A549 (cell line): ENCODE measurements around the gene INTS13. TPM values are rescaled to one million over a fixed set of nuclear protein-coding genes. Genes with fewer than 3 reads are reported as not detected.

Source experiments
- ATAC-seq, 2 experiments: fragments of 200-7000 bp in 1 of 2; fragments of >200 bp in 1 of 2; cut with Nextera tagmentation in 1 of 2; cut with Tn5 transposase in 1 of 2; 3 replicates each; pipeline versions ENCODE4 v1.8.0 to v1.9.1; 2018 to 2020; ENCODE audit warnings: mild to moderate bottlenecking in 1 of 2, moderate library complexity in 1 of 2
- CTCF ChIA-PET: fragments of 300-600 bp; sonication (Branson Sonifier 250); formaldehyde crosslinking; extraction: SDS; loops from one replicate; lab custom pipeline; 2021; ENCODE audit warnings: antibody characterized with exemption, inconsistent platforms; lab: Yijun Ruan, JAX
- POLR2A ChIA-PET: fragments of 350-600 bp; formaldehyde crosslinking; extraction: SDS; loops from one replicate; lab custom pipeline; 2021; ENCODE audit warnings: antibody characterized with exemption, inconsistent platforms; lab: Yijun Ruan, JAX
- DNase-seq, 2 experiments: peaks; one replicate each; pipeline versions ENCODE4 v3.0.0 to v3.0.0-alpha.2; 2011 to 2016; ENCODE audit warnings: low read depth in 1 of 2, low spot score in 1 of 2
- FAIRE-seq: peaks from 2 replicates; lab custom pipeline; 2011; peaks lifted over from hg19 to GRCh38; lab: Jason Lieb, UNC
- H3K27ac ChIP-seq, 2 experiments: fragments of >200 bp; sonication (Bioruptor Twin); formaldehyde crosslinking; 3 replicates each; pipeline ENCODE4 v1.5.1; 2016 to 2017
- H3K4me1 ChIP-seq: fragments of >200 bp; sonication (Bioruptor Twin); formaldehyde crosslinking; 3 replicates; pipeline ENCODE4 v1.6.1; 2016
- H3K4me2 ChIP-seq: fragments of >200 bp; sonication (Bioruptor Twin); formaldehyde crosslinking; 3 replicates; pipeline ENCODE4 v1.6.1; 2016
- H3K4me3 ChIP-seq: fragments of >200 bp; sonication (Bioruptor Twin); formaldehyde crosslinking; 3 replicates; pipeline ENCODE4 v1.5.1; 2016
- H3K9me3 ChIP-seq: fragments of >200 bp; sonication (Bioruptor Twin); formaldehyde crosslinking; 3 replicates; pipeline ENCODE4 v1.6.1; 2016
- BCL3 ChIP-seq: fragments of >200 bp; sonication (Bioruptor Twin); formaldehyde crosslinking; IDR thresholded peaks from 3 replicates; pipeline ENCODE4 v1.6.1; 2016
- EHF ChIP-seq: fragments of 250-450 bp; sonication (Bioruptor Pico); IDR thresholded peaks from 2 replicates; pipeline ENCODE4 v1.5.0; 2020; ENCODE audit warnings: mild to moderate bottlenecking
- FOSL2 ChIP-seq, 2 experiments: fragments of 450-650 bp in 1 of 2; fragments of >200 bp in 1 of 2; sonication (Bioruptor Twin) in 1 of 2; formaldehyde crosslinking; IDR thresholded peaks; 2 replicates each; pipeline versions ENCODE4 v1.5.0 to v1.6.1; 2016 to 2020; ENCODE audit warnings: mild to moderate bottlenecking in 1 of 2, moderate library complexity in 1 of 2
- GATA3 ChIP-seq: IDR thresholded peaks from 2 replicates; pipeline ENCODE4 v1.6.1; 2012; ENCODE audit warnings: borderline replicate concordance
- HEYL ChIP-seq: fragments of 250-450 bp; sonication (Bioruptor Pico); IDR thresholded peaks from 2 replicates; pipeline ENCODE4 v1.8.0; 2021; ENCODE audit warnings: mild to moderate bottlenecking, moderate library complexity
- HOXA7 ChIP-seq: fragments of 250-450 bp; sonication (Bioruptor Pico); IDR thresholded peaks from 2 replicates; pipeline ENCODE4 v1.5.0; 2020; ENCODE audit warnings: mild to moderate bottlenecking, moderate library complexity
- HOXB13 ChIP-seq: fragments of 250-450 bp; sonication (Bioruptor Pico); IDR thresholded peaks from 2 replicates; pipeline ENCODE4 v1.5.0; 2020; ENCODE audit warnings: low read depth, mild to moderate bottlenecking, moderate library complexity
- HOXB5 ChIP-seq: fragments of 250-450 bp; sonication (Bioruptor Pico); IDR thresholded peaks from 2 replicates; pipeline ENCODE4 v1.5.0; 2020; ENCODE audit warnings: mild to moderate bottlenecking, moderate library complexity
- MAFK ChIP-seq: fragments of 450-650 bp; IDR thresholded peaks from 2 replicates; pipeline ENCODE4 v1.6.1; 2014; ENCODE audit not compliant: partially characterized antibody
- MYC ChIP-seq: IDR thresholded peaks from 2 replicates; pipeline ENCODE4 v1.6.1; 2012; ENCODE audit warnings: mild to moderate bottlenecking, inconsistent platforms, low read length, improper control_type of control experiment, borderline replicate concordance
- NPAS2 ChIP-seq: fragments of 250-450 bp; sonication (Bioruptor Pico); IDR thresholded peaks from 2 replicates; pipeline ENCODE4 v1.8.0; 2022; ENCODE audit warnings: mild to moderate bottlenecking, moderate library complexity, borderline replicate concordance
- POLR2A ChIP-seq: IDR thresholded peaks from 2 replicates; pipeline ENCODE4 v1.6.1; 2012; ENCODE audit warnings: mild to moderate bottlenecking, low read length
- POLR2AphosphoS2 ChIP-seq: conservative IDR thresholded peaks from 2 replicates; pipeline ENCODE4 v1.6.1; 2012; ENCODE audit warnings: low read length, improper control_type of control experiment, inconsistent platforms
- RAD21 ChIP-seq, 2 experiments: fragments of >200 bp in 1 of 2; sonication (Bioruptor Twin) in 1 of 2; formaldehyde crosslinking in 1 of 2; IDR thresholded peaks in 1 of 2; conservative IDR thresholded peaks in 1 of 2; 2 replicates in 1 of 2; 3 replicates in 1 of 2; pipeline ENCODE4 v1.6.1; 2012 to 2018; ENCODE audit warnings: inconsistent platforms in 1 of 2
- RARB ChIP-seq: fragments of 250-450 bp; sonication (Bioruptor Pico); IDR thresholded peaks from 2 replicates; pipeline ENCODE4 v1.8.0; 2021; ENCODE audit warnings: mild to moderate bottlenecking, moderate library complexity
- SMC3 ChIP-seq: fragments of >200 bp; sonication (Bioruptor Twin); formaldehyde crosslinking; IDR thresholded peaks from 3 replicates; pipeline ENCODE4 v1.6.1; 2018; ENCODE audit warnings: inconsistent platforms
- TP53 ChIP-seq: fragments of 250-450 bp; sonication (Bioruptor Pico); IDR thresholded peaks from 2 replicates; pipeline ENCODE4 v1.5.0; 2021; ENCODE audit warnings: mild to moderate bottlenecking, moderate library complexity
- USF2 ChIP-seq: fragments of 450-650 bp; IDR thresholded peaks from 2 replicates; pipeline ENCODE4 v1.6.1; 2014; ENCODE audit warnings: antibody characterized with exemption
- ZC3H11A ChIP-seq: fragments of 450-650 bp; IDR thresholded peaks from 2 replicates; pipeline ENCODE4 v1.6.1; 2014; ENCODE audit warnings: antibody characterized with exemption, mild to moderate bottlenecking
- ZFP36 ChIP-seq: fragments of 450-650 bp; IDR thresholded peaks from 2 replicates; pipeline ENCODE4 v1.6.1; 2014; ENCODE audit warnings: borderline replicate concordance; ENCODE audit not compliant: partially characterized antibody
- ZNF302 ChIP-seq: fragments of 250-450 bp; sonication (Bioruptor Pico); IDR thresholded peaks from 2 replicates; pipeline ENCODE4 v1.9.0; 2021; ENCODE audit warnings: inconsistent platforms, mild to moderate bottlenecking, moderate library complexity
- WGBS: methylation state at CpG from one replicate; pipeline ENCODE4 v1.1.6; 2017; ENCODE audit errors: missing lambda C conversion rate; 5-methylcytosine and 5-hydroxymethylcytosine counted together
- polyA plus RNA-seq, 4 experiments: library from polyadenylated mRNA; depleted of rRNA in 3 of 4; stranded (reverse); fragments of >200 nt; fragmentation: RNase III in 1 of 4; extraction: RNeasy Plus Mini Kit Qiagen cat#74134 plus additional on column Dnase treatment in 1 of 4; gene quantifications; 2 replicates in 3 of 4; 3 replicates in 1 of 4; pipeline ENCODE4 v1.2.3, GENCODE V29; 2011 to 2017
- TF ChIP-seq, protein P1 (sequence below): fragments of 250-450 bp; sonication (Bioruptor Pico); IDR thresholded peaks from 2 replicates; pipeline ENCODE4 v1.5.0; 2020; ENCODE audit warnings: low read depth, mild to moderate bottlenecking, moderate library complexity
- TF ChIP-seq, protein P2 (sequence below): IDR thresholded peaks from 2 replicates; pipeline ENCODE4 v1.6.1; 2012; ENCODE audit warnings: low read depth, borderline replicate concordance

The INTS13 gene
- polyA plus RNA-seq, 2 of the 4 experiments (the other 2 are of a cell fraction) = 34.9 to 71.7 TPM

GRCh38 chr12:26982866-26983265, 45.1 kb upstream of the INTS13 start:
- 91% methylated on average over 2 of the region's 2 CpGs for WGBS
- TF ChIP-seq HOXA7 = no peak
- TF ChIP-seq, all 56 proteins: peak for 0
- DNase-seq = no peak
- Histone ChIP-seq H3K4me1 (no peaks in the 10 kb centered on the region), H3K9me3 (no peaks in the 10 kb centered on the region), H3K27ac (no peak overlapping the region), H3K4me2 (no peak overlapping the region), H3K4me3 (no peak overlapping the region)
- no peak for FAIRE-seq
- ChIA-PET CTCF (interaction anchor here (1.0 to 1.7 kb wide), 3 partner anchors 10 to 65 kb away, joined by 3 to 4 read pairs (median 3); partner anchors contain the start of gene TM7SF3), POLR2A (no interaction called here)
- ATAC-seq = no peak

DNA sequence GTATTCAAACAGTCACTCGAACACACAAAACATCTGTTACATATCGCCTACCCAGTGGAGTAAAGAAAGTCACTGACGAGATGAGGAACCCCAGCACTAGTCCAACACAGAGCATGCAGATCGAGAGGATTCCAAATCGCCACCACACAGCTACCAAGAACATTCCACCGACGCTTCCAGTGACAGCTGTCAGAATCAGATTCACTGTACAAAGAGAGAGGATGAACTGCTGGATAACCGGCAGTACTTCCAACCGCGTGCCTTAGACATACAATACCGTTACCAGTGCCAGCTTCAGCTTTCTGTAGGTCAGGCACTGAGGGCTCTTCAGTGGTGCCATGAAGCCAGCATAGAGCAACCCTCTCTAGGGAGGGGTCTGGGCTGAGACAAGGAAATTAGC, 42.0 kb upstream of the INTS13 start:
- POLR2A ChIA-PET = no interaction called here
- no peak overlapping the region for H3K27ac ChIP-seq
- TF ChIP-seq ZFP36 (no peak), ZC3H11A (no peak), MAFK (no peak)
- 97% methylated on average over 11 of the region's 11 CpGs for WGBS
- no peak for FAIRE-seq
- H3K4me1 ChIP-seq = no peaks in the 10 kb centered on the region
- no peak for DNase-seq
- no peak overlapping the region for H3K4me2 ChIP-seq
- no peaks in the 10 kb centered on the region for H3K9me3 ChIP-seq
- no peak for ATAC-seq
- H3K4me3 ChIP-seq = no peak overlapping the region
- CTCF ChIA-PET = interaction anchor here (1.1 to 1.2 kb wide), 2 partner anchors 20 to 34 kb away, joined by 3 read pairs; partner anchors contain the start of gene TM7SF3

DNA sequence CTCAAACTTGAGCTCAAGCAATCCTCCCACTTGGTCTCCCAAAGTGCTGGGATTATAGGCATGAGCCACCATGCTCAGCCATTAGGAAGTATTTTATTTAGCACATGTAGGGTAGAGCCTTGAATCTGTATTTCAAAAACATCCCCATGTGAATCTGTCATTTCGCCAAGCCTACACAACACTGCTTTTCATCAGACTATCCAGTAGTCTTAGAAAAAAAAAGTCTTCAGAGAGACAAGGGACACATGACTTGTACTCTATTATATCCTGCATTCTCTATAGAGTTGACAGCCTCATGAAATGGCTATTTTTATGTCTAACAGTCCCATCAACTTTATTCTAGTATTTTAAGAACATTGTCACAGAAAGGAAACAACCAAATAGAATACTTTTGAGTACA, 41.0 kb upstream of the INTS13 start:
- no peak overlapping the region for H3K27ac ChIP-seq
- no peaks in the 10 kb centered on the region for H3K9me3 ChIP-seq
- DNase-seq = no peak
- ChIA-PET POLR2A (interaction anchor here (0.6 kb wide), 1 partner anchor 59 kb away, joined by 4 read pairs; no protein-coding TSS in a partner anchor), CTCF (no interaction called here)
- 82% methylated on average over 1 of the region's 1 CpG for WGBS
- no peak for FAIRE-seq
- no peak overlapping the region for H3K4me2 ChIP-seq
- ATAC-seq = no peak
- H3K4me1 ChIP-seq = no peaks in the 10 kb centered on the region
- no peak for TF ChIP-seq NPAS2 (CRISPR knock-in tag)
- TF ChIP-seq SMC3 = no peak
- TF ChIP-seq FOSL2 (IDR thresholded peaks at IDR 0.05) = no peak
- TF ChIP-seq FOSL2 (CRISPR knock-in tag; IDR thresholded peaks at IDR 0.05) = no peak
- no peak for TF ChIP-seq GATA3
- TF ChIP-seq ZNF302 (CRISPR knock-in tag) = no peak
- no peak for TF ChIP-seq HOXB13 (CRISPR knock-in tag)
- no peak for TF ChIP-seq MYC
- TF ChIP-seq POLR2A = no peak
- no peak for TF ChIP-seq ZC3H11A
- TF ChIP-seq, protein P1, sequence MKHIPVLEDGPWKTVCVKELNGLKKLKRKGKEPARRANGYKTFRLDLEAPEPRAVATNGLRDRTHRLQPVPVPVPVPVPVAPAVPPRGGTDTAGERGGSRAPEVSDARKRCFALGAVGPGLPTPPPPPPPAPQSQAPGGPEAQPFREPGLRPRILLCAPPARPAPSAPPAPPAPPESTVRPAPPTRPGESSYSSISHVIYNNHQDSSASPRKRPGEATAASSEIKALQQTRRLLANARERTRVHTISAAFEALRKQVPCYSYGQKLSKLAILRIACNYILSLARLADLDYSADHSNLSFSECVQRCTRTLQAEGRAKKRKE (CRISPR knock-in tag) = no peak
- TF ChIP-seq HOXB5 = no peak
- TF ChIP-seq RAD21 (conservative IDR thresholded peaks at IDR 0.05 in 1 of 2, IDR thresholded peaks at IDR 0.05 in 1 of 2) = no peak
- TF ChIP-seq POLR2AphosphoS2 = no peak
- TF ChIP-seq, protein P2, sequence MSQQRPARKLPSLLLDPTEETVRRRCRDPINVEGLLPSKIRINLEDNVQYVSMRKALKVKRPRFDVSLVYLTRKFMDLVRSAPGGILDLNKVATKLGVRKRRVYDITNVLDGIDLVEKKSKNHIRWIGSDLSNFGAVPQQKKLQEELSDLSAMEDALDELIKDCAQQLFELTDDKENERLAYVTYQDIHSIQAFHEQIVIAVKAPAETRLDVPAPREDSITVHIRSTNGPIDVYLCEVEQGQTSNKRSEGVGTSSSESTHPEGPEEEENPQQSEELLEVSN = no peak
- no peak for TF ChIP-seq RARB (CRISPR knock-in tag)
- TF ChIP-seq TP53 (CRISPR knock-in tag) = no peak
- TF ChIP-seq BCL3 = no peak
- TF ChIP-seq HEYL = no peak
- TF ChIP-seq EHF (CRISPR knock-in tag) = no peak
- no peak for TF ChIP-seq USF2
- no peak overlapping the region for H3K4me3 ChIP-seq
